ENCODE measurements around the gene LONP1. TPM values are rescaled to one million over a fixed set of nuclear protein-coding genes. Genes with fewer than 3 reads are reported as not detected.
"Not testable (repeated sequence)": the region's sequence is repeated elsewhere in the genome, so short reads cannot be mapped to it uniquely, and the experiment has no call there.

Gene LONP1
- total RNA-seq, 2 donors from 2014 or later, result 52.8 to 82.8 TPM

DNA sequence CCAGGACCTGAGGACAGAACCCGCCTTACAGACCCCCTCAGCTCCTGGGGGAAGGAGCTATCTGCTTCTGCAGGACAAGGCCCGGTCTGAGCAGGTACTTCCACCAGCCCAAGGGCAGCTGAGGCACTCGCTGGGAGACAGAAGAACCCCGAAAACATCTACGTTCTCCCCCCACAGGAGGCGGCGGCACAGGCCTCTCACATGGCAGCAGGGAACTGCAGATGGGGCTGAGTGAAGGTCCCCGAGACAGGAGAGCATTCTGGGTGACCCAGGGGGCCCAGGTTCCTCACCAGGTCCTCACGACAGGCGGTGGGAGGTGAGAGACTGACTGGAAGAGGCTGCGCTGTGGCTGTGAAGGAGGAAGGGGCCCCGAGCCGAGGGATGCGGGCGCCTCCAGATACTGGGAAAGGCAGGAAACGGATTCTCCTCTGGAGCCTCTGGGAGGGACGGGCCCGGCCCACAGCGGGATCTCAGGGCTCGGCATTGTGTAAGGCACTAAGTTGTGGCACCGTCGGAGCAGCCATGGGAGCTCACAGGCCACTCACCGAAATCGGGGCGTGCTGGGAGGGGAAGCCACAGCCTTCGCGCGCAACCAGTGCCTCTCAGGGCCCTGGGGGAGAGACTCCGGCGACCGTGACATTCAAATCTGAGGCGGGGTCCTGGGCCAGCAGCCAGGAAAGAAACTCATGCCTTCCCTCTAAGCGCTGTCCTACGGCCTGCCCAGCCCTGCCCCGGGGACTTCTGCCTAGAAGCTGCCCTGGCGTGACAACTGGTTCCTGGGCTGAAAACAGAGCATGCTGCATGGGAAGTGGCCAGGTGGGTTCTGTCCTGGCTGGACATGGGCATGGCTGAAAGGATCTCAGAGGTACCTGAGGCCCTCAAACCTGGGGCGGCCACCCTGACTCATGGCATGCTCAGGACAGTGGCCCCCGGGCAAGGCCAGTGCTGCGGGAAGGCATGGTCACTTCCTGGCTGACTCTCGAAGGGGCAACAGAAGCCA lies 15.8 kb downstream of the LONP1 start:
- Histone ChIP-seq H3K36me3 (peaks cover 40% of the 10 kb centered on the region), H3K27ac (no peak overlapping the region), H3K4me3 (no peak overlapping the region), H3K9me3 (no peaks in the 10 kb centered on the region), H3K4me1 (ENCODE audit: control insufficient read depth in 1 of 2, low read depth in 2 of 2) (no peaks in the 10 kb centered on the region), H3K27me3 (replicated peaks; ENCODE audit: insufficient read depth) (no peaks in the 10 kb centered on the region)
- DNase-seq (ENCODE audit: low spot score), result no peak
- ATAC-seq (ENCODE audit: insufficient number of reproducible peaks, low FRiP score, low read depth), result no peak
- TF ChIP-seq, protein P1, sequence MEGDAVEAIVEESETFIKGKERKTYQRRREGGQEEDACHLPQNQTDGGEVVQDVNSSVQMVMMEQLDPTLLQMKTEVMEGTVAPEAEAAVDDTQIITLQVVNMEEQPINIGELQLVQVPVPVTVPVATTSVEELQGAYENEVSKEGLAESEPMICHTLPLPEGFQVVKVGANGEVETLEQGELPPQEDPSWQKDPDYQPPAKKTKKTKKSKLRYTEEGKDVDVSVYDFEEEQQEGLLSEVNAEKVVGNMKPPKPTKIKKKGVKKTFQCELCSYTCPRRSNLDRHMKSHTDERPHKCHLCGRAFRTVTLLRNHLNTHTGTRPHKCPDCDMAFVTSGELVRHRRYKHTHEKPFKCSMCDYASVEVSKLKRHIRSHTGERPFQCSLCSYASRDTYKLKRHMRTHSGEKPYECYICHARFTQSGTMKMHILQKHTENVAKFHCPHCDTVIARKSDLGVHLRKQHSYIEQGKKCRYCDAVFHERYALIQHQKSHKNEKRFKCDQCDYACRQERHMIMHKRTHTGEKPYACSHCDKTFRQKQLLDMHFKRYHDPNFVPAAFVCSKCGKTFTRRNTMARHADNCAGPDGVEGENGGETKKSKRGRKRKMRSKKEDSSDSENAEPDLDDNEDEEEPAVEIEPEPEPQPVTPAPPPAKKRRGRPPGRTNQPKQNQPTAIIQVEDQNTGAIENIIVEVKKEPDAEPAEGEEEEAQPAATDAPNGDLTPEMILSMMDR (IDR thresholded peaks at IDR 0.05), result no peak

DNA sequence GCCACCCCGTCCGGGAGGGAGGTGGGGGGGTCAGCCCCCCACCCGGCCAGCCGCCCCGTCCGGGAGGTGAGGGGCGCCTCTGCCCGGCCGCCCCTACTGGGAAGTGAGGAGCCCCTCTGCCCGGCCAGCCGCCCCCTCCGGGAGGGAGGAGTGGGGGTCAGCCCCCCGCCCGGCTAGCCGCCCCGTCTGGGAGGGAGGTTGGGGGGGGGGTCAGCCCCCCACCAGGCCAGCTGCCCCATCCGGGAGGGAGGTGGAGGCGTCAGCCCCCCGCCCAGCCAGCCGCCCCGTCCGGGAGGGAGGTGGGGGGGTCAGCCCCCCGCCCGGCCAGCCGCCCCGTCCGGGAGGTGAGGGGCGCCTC lies 17.9 kb downstream of the LONP1 start:
- DNase-seq (ENCODE audit: low spot score); H3K4me3 ChIP-seq; H3K9me3 ChIP-seq; H3K27me3 ChIP-seq (replicated peaks; ENCODE audit: insufficient read depth); ATAC-seq (ENCODE audit: insufficient number of reproducible peaks, low FRiP score, low read depth); H3K27ac ChIP-seq; H3K4me1 ChIP-seq (ENCODE audit: control insufficient read depth in 1 of 2, low read depth in 2 of 2): not testable (repeated sequence)
- peaks cover 42% of the 10 kb centered on the region for H3K36me3 ChIP-seq

DNA sequence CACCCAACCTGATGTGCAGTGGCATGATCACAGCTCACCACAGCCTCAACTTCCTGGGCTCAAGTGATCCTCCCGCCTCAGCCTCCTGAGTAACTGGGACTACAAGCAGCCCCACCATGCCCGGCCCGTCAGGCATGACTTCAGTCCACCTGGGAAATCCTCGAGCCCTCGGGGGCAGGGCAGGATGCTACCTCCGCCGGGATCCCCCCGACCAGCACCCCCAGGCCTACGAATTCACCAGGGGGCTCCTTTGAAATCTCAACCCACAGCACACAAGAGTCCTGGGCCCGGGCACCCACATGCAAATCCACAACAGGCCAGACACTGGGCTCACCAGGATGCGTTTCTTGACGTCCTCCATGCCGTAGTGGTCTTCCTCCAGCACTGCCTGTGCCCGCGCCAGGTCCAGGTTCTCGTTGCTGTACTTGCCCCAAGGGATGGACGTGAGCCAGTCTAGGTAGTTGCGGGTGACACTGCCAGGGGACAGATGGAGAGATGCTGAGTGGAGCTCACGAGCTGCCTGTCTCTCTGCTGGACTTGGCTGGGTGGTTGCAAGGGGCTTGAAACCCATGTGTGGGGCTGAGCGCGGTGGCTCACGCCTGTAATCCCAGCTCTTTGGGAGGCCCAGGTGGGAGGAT lies 19.4 kb downstream of the LONP1 start:
- H3K36me3 ChIP-seq, result peaks cover 42% of the 10 kb centered on the region
- ATAC-seq (ENCODE audit: insufficient number of reproducible peaks, low FRiP score, low read depth) (no peak), DNase-seq (ENCODE audit: low spot score) (no peak)
- no peaks in the 10 kb centered on the region for H3K9me3 ChIP-seq
- no peak overlapping the region for H3K27ac ChIP-seq
- no peak overlapping the region for H3K4me3 ChIP-seq
- TF ChIP-seq, protein P1 (IDR thresholded peaks at IDR 0.05), result no peak
- H3K27me3 ChIP-seq (replicated peaks; ENCODE audit: insufficient read depth), result no peaks in the 10 kb centered on the region
- no peaks in the 10 kb centered on the region for H3K4me1 ChIP-seq (ENCODE audit: control insufficient read depth in 1 of 2, low read depth in 2 of 2)

DNA sequence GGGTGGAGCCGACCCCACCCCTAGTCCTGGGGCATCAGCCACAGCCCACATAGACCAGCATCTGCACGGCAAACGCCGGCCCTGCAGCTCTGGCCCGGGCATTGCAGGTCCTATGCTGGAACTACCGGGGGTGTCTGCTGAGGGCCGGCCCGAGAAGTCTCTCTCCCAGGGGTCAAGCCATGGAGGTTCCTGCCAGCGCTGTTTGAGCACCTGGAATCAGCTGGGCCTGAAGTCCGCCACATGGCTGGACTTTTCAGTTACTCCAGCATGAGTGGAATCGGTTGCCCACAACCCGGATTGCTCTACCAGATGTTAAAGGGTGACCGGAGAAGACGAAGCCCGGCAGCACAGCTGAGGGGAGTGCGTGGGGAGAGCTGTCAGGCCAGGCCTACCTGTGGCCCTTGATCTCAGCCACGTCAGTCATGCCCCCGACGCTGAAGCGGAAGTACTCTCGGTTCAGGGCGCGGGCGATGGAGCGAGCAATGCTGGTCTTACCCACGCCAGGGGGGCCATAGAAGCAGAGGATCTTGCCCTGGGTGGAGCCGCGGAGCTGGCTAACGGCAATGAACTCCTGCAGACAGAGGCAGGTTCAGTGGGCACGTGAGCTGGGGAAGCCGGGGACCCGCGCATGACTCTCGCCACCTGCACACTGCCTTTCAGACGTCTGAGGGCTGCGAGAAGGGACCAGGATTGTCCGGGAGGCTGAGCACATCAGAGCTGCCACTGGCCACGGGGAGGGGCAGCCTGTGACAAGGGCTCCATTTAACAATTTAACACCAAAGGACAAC lies 21.1 kb downstream of the LONP1 start:
- ATAC-seq (ENCODE audit: insufficient number of reproducible peaks, low FRiP score, low read depth), result no peak
- TF ChIP-seq, protein P1 (IDR thresholded peaks at IDR 0.05), result no peak
- Histone ChIP-seq H3K4me3 (no peak overlapping the region), H3K27me3 (replicated peaks; ENCODE audit: insufficient read depth) (no peaks in the 10 kb centered on the region), H3K36me3 (peaks cover 45% of the 10 kb centered on the region), H3K27ac (no peak overlapping the region), H3K9me3 (no peaks in the 10 kb centered on the region), H3K4me1 (ENCODE audit: control insufficient read depth in 1 of 2, low read depth in 2 of 2) (no peaks in the 10 kb centered on the region)
- no peak for DNase-seq (ENCODE audit: low spot score)

DNA sequence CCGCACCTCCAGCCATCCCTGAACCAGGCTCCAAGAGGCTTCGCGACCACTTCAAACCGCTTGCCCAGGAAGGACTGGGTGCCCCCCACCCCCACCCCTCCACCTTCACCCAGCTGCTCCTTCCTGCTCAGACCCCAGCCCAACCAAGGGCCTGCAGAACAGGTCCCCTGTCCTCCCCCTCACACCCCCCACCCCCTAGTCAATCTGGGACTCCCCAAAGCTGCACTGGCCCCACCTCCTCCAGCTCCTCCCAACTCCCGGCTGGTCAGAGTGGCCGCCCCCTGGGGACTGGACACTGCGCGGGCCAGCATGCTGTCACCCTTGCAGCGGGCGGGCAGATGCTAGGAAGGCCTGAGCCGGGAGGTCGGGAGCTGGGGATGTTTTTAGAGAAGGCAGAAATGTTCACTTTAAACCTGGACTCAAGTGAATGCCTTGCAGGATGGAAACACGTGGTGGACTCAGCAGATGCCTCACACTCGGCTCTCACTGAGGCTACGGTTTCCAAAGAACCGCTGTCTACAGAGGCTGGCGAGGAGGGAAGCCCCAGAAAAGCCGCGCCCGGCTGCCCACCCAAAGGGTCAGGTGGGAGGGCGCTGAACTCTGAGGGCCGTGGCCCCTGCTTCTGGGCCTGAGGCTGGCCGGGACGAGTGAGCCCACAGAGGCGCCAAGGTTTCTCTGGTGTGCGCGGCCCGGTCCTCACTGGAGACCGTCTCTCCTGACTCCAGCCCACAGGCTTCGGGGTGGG lies 21.9 kb downstream of the LONP1 start:
- DNase-seq (ENCODE audit: low spot score), result no peak
- ATAC-seq (ENCODE audit: insufficient number of reproducible peaks, low FRiP score, low read depth), result no peak
- Histone ChIP-seq H3K27ac (no peak overlapping the region), H3K4me1 (ENCODE audit: control insufficient read depth in 1 of 2, low read depth in 2 of 2) (no peaks in the 10 kb centered on the region), H3K36me3 (peaks cover 48% of the 10 kb centered on the region), H3K27me3 (replicated peaks; ENCODE audit: insufficient read depth) (no peaks in the 10 kb centered on the region), H3K9me3 (no peaks in the 10 kb centered on the region), H3K4me3 (no peak overlapping the region)
- TF ChIP-seq, protein P1 (IDR thresholded peaks at IDR 0.05), result no peak

All from thoracic aorta (tissue), 2 donors.